NCI-H774 (cell line): ENCODE results near the gene BMS1.
"Not testable (repeated sequence)": the region's sequence is repeated elsewhere in the genome, so short reads cannot be mapped to it uniquely, and the experiment has no call there.

Source experiments
- DNase-seq: peaks from one replicate; lab custom pipeline; 2025; lab: John Stamatoyannopoulos, UW

BMS1 gene, protein sequence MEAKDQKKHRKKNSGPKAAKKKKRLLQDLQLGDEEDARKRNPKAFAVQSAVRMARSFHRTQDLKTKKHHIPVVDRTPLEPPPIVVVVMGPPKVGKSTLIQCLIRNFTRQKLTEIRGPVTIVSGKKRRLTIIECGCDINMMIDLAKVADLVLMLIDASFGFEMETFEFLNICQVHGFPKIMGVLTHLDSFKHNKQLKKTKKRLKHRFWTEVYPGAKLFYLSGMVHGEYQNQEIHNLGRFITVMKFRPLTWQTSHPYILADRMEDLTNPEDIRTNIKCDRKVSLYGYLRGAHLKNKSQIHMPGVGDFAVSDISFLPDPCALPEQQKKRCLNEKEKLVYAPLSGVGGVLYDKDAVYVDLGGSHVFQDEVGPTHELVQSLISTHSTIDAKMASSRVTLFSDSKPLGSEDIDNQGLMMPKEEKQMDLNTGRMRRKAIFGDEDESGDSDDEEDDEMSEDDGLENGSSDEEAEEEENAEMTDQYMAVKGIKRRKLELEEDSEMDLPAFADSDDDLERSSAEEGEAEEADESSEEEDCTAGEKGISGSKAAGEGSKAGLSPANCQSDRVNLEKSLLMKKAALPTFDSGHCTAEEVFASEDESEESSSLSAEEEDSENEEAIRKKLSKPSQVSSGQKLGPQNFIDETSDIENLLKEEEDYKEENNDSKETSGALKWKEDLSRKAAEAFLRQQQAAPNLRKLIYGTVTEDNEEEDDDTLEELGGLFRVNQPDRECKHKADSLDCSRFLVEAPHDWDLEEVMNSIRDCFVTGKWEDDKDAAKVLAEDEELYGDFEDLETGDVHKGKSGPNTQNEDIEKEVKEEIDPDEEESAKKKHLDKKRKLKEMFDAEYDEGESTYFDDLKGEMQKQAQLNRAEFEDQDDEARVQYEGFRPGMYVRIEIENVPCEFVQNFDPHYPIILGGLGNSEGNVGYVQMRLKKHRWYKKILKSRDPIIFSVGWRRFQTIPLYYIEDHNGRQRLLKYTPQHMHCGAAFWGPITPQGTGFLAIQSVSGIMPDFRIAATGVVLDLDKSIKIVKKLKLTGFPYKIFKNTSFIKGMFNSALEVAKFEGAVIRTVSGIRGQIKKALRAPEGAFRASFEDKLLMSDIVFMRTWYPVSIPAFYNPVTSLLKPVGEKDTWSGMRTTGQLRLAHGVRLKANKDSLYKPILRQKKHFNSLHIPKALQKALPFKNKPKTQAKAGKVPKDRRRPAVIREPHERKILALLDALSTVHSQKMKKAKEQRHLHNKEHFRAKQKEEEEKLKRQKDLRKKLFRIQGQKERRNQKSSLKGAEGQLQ

DNA sequence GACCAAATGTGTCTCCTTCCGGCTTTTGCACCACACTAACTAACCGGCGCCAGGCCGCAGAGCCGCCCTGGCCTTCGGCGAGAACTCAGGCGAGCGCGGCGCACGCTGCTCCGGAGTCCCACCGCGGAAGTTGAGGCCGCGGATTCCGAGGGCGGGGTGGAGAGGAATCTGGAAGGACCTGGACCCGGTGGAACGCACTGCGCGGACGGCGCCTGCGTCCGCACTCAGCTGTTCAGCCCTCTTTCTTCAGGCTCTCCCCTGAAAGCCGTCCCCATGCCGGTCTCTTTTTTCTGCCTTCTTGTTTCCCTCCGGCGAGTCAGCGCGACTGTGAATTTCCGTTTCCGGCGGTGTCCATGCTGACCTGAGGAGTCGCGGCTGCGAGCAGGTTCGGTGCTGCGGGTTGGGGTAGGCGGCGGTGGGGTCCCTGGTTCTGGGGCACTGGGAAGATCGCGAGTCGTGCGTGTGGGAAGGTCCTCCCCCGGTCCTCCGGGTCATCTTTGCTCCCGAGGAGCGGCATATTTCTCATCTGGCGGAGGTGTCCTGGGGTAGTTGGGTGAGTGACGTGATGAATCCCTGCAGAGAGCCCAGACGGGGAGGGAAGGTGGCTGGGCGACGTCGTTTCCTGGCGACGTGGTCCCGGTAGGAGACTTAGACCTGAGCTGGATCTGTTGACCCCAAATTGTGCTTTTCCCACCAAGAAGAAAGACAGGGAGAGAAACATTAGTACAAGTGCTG is at the start of gene BMS1:
BMS1 (plus strand) TSS at position 350 of the 735 bp plus-strand sequence. CDS start 1,600 bp downstream, outside the sequence.
- DNase-seq: peak; percentile 94

DNA sequence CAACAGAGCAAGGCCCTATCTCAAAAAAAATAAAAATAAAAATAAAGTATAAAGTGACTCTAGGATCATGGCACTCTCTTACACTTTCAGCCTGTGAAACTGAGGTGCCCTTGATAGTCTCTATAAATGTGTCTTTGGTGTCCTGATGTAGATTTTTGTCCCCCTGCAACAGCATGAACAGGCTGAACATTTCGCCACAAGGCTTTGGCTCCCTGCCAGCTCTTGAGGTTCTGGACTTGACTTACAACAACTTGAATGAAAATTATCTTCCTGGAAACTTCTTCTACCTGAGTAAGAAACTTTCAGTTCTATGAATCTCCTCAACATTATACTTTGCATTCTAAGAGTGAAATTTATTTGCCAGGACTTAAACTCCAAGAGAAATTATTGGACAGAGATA is 48.1 kb upstream of the BMS1 start:
- DNase-seq: no peak

DNA sequence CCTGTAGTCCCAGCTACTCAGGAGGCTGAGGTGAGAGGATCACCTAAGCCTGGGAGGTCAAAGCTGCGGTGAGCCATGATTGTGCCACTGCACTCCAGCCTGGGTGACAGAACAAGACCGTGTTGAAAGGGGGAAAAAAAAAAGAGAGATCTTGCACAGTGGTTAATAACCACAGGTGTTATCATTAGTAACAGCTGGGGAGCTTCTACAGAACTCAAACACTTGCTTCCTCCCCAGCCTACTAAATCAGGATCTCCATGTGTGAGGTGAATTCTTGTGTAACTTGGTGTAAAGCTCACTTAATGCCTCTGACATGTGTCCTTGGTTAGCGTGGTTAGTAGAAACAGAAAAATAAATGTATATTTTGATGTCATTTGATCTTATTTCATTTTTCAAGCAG is 43.9 kb upstream of the BMS1 start:
- DNase-seq: no peak

DNA sequence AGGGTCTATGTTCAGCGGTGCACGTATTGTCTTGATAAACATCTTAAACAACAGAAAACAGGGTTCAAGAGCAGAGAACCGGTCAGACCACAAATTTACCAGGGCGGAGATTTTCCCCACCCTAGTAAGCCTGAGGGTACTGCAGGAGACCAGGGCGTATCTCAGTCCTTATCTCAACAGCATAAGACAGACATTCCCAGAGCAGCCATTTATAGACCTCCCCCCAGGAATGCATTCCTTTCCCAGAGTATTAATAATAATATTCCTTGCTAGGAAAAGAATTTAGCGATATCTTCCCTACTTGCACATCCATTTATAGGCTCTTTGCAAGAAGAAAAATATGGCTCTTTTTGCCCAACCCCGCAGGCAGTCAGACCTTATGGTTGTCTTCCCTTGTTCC is 41.1 kb upstream of the BMS1 start:
- not testable (repeated sequence) for DNase-seq

- DNase-seq: no peak
Observed at GRCh38 chr10:42743697-42744096, 38.9 kb upstream of the BMS1 start.

- no peak for DNase-seq
Observed at GRCh38 chr10:42744134-42744701, 38.4 kb upstream of the BMS1 start.

DNA sequence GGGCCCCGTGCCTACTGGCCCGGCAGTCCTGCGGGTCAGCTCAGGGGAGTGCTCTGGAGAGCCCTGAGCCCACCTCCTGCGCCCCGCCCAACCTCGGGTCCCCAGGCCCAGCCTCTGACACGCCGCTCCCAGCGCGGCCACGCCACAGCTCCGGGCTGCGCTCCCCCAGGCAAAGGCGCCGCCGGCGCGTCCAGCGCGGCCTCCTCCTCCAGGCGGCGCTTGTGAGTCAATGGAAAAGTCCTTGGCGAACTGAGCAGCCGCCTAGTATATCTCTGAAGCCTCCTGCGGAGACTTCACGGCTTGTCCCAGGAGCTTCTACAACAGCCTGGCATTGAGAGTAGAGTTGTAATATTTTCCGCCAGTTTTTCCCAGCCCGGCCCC is 29.5 kb upstream of the BMS1 start:
- peak; percentile 47 for DNase-seq

DNA sequence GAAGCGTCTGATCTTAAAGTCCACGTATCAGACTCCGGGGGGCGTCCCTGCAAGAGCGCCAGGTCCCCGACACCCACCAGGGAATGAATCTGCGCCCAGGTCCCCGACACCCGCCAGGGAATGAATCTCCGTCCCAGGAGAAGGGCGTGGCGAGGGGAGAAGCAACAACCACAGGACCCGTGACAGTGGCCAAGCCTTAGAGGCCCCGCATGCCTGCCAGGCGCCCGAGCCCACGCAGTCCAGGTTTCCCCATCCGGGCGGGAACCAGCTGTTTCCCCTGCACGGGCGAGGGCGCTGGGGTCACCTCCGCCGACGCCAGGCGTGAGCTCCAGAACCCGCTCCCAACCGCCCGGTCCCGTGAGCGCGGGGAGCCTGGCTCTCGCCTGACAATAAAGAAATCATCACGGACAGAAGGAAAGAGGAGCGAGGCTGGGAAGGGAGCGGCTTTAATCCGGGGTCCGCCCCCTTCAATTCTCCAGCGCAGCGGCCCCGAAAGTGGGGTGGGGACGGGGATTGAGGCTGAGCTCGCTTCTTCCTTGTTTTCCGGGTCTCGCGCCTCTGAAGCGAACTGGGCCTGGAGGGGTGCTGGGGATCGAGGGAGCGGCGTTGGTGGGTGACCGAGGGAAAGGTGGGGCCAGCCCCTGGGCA is 29.0 kb upstream of the BMS1 start:
- no peak for DNase-seq

DNA sequence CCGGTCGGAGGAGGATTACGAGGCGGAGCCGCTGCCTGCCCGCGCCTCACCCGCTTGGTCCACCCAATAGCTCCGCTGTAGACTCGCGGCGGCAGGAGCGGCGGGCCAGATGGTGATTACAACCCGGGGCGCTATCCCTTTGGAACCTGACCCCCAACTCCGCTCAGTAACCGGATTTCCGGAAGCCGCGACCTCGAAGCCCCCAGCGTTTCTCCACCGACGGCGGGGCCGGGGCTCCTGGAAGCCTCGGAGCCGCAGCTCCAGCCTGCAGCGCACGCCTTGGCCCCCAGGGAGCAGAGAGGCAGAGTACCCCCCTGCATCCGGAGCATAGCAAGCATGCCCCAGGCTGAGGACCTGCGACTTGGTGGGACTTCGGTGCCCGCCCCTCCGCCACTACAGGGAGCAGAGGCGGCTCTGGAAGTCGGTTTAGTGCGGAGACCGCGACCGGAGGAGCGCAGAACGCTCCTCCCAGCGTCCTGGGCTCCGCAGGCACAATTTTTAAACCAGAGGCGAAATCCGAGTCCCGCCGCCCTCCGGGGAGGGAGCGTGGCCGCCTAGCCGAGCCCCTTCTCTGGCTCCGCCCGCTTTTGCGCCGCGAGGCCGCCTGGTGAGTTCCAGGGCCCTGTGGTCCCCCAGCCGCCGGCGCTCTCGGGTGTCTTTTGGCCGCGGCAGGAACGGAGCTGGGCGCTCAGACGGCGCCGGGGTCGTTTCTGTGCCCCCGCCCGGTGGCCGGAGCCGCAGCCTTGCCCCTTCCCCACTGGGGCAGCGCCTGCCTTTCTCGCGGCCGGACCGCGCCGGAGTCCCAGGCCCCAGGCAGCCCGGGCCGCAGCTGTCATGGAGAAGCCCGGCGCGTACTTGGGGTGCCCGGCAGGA is 28.2 kb upstream of the BMS1 start:
- DNase-seq: peak; percentile 4

DNA sequence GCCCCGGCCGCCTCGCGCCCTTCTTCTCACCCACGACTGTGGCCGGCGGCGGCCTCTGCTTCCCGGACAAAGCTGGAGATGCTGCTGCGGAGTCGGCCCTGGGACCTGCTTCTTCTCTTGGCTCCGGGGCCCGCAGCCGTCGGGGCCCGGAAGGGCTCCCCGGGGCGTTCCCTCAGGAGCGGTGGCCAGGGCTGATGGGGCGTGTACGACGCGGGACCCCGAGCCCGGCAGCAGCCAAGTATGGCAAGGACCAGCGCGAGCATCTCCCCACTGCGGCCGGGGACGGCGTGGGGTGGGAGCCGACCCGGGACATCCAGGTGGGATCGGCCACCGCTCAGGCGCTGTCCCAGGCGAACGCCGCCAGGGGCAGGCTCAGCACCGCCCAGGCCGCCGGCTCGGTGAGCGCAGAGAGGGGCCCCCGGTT is 27.6 kb upstream of the BMS1 start:
- DNase-seq: no peak

- DNase-seq: no peak
Observed at GRCh38 chr10:42755556-42756093, 27.0 kb upstream of the BMS1 start.

DNA sequence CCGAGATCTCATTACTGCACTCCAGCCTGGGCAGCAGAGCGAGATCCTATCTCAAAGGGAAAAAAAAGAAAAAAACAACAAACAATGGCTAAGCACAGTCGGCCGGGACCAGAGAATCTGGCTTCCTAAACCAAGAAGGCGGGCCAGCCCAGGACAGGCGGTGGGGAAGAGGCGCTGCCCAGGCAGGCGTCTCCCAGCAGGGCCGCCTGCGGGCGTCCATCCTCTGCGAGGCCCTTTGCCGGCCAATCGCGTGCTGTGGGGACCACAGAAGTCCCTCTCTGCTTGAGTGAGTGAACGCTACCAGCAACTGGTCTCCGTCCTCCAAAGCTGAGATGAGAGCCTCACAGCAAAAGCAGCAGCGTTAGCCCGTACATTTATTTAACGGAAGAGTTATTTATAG is 14.7 kb upstream of the BMS1 start:
- no peak for DNase-seq

- no peak for DNase-seq
Observed at GRCh38 chr10:42768581-42769152, 13.9 kb upstream of the BMS1 start.

- DNase-seq: no peak
Observed at GRCh38 chr10:42769173-42769572, 13.4 kb upstream of the BMS1 start.

- DNase-seq: peak; percentile 30
Observed at GRCh38 chr10:42769673-42770072, 12.9 kb upstream of the BMS1 start.

DNA sequence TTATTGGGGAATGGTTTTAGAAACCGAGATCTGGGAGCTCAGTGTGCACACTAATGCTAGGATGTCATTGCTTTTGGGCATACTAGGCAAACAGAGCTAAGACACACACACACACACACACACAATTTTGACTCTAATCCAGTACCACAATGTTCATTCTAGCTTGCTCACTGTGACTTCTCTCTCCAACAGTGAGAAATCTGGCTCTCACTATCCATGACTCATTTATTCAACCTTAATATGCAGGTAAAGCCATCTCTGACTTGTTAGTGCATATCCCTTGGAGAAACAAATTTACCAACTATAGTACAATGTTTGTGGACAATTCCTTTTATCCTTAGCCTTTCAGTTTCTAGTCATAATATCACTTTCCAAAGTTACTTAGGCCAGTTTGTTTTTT is 5.9 kb upstream of the BMS1 start:
- no peak for DNase-seq

GRCh38 chr10:42780456-42780855 is 2.1 kb upstream of the BMS1 start:
- DNase-seq: no peak

DNA sequence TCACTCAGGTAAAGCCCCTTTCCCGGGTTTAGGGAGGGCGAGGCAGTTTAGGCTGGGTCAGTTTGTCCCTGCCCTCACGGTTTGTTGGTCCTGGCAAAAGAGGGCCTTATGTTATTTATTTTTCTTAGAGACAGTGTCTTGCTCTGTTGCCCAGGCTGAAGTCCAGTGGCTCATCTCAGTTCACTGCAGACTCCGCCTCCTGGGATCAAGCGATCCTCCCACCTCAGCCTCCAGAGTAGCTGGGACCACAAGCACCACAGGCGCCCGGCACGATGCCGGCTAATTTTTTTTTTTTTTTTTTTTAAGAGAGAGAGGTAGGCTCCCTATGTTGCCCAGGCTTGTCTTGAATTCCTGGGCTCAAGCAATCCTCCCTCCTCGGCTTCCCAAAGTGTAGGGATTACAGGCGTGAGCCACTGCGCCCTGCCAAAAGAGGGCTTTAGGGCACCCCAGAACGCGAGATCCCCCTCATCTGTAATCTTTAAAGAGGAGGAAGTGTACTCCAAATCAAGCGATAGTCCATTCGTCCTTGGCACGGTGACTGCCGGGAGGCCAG is 626 bp upstream of the BMS1 start:
- DNase-seq: no peak

- peak; percentile 69 for DNase-seq
Observed at GRCh38 chr10:42783181-42783549, 570 bp downstream of the BMS1 start.
